Measurements from ENCODE around the gene MYBBP1A. TPM values are rescaled to one million over a fixed set of nuclear protein-coding genes. Genes with fewer than 3 reads are reported as not detected.

The MYBBP1A gene
- total RNA-seq, 3 donors from 2014 or later (not counting 1 experiment from before 2014, with no cell fraction given) = 50.5 to 58.1 (median 52.7) TPM

DNA sequence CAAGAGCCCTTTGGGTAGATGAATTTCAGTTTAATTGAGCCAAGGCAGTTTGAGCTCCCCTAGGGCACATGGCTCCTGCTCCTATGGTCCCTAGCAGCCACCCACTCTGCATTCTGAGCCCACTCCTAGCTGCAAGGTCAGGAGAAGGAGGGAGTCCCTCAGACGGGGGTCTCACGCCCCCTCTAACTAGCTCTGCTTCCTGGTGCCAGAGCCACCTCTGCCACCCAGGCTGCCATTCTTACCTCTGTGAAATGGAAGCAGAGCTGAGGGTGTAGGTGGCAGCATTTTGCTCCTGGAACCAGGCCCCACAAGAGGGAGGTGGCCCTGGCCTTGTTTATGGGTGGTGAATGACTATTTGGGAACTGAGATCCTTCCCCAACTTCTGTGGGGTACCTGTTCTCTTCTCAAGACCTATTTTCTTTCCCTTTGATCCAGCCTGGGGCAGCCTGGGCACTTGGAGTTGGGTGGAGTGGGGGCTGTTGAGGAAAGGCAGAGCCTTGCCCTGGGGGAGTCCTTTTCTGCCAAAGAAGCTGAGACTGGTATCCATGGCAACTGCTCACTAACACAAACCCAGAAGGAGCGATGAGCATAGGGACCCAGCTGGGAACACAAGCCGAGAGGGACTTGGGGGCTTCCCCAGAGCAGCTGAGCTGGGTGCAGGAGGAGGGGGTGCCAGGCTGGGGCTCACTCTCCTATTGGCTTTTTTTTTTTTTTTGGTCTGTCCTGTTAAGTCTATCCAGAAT lies 51.7 kb downstream of the MYBBP1A start:
- no peak for DNase-seq
- Mint-ChIP-seq H3K9me3 (no peaks in the 10 kb centered on the region), H3K4me3 (no peak overlapping the region), H3K4me1 (peaks cover 20 to 25% of the 10 kb centered on the region in 2 donors), H3K27me3 (ENCODE audit: low read depth in 2 of 2) (peaks cover 40 to 55% of the 10 kb centered on the region in 2 donors), H3K36me3 (no peaks in the 10 kb centered on the region), H3K27ac (no peak overlapping the region)
- intact Hi-C loops (cut with micrococcal nuclease) = no loop called here
- Histone ChIP-seq H3K27ac (ENCODE audit: low read length) (no peak overlapping the region), H3K27me3 (ENCODE audit: control insufficient read depth, insufficient read depth, low read length) (peaks cover 35% of the 10 kb centered on the region), H3K36me3 (ENCODE audit: control insufficient read depth, insufficient read depth, low read length) (no peaks in the 10 kb centered on the region), H3K4me3 (ENCODE audit: low read length) (no peak overlapping the region), H3K4me1 (ENCODE audit: control insufficient read depth, insufficient read depth, low read length) (peaks cover 37% of the 10 kb centered on the region), H3K9me3 (ENCODE audit: control insufficient read depth, insufficient read depth, low read length) (no peaks in the 10 kb centered on the region)
- no peak for TF ChIP-seq CTCF (IDR thresholded peaks at IDR 0.05)
- 82% methylated on average over 4 of the region's 4 CpGs for WGBS (ENCODE audit: insufficient coverage)
- ATAC-seq = no peak

DNA sequence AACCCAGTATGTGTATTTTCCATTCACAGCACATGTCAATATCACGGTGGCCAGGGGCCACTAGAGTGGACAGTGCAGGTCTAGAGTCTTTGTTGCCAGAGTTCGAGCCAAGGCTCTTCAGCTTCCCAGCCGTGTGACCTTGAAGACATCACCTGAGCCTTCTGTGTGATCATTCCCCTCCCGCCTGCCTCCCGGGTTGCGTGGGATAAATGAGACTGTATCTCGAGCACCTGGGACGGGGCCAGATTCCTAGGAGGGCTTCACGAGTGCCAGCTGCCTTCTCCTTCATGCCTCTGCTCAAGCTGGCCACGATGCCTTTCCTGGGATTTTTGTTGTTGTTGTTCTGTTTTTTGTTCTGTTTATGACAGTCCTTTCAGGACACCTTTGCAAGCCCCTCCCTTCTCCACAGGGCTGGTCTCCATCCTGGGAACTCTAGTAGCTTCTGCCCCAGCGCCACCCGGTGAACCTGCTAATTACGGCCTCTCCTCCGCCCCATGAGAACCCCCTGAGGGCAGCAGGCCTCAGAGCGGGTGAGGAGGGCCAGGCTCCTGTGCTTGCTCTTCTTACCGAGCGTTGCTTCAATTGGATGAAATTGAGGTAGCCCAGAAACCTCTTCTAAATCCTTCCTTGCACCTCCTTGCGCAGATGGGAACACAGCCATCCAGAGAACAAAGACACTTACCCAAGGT lies 52.6 kb downstream of the MYBBP1A start:
- ATAC-seq = no peak
- peak overlapping the region; percentile 32 for H3K4me3 Mint-ChIP-seq
- H3K4me1 Mint-ChIP-seq = peaks cover 15 to 21% of the 10 kb centered on the region in 2 donors
- DNase-seq = no peak
- no peaks in the 10 kb centered on the region for H3K9me3 Mint-ChIP-seq
- H3K36me3 Mint-ChIP-seq = no peaks in the 10 kb centered on the region
- 87% methylated on average over 18 of the region's 18 CpGs for WGBS (ENCODE audit: insufficient coverage)
- peaks cover 40 to 46% of the 10 kb centered on the region in 2 donors for H3K27me3 Mint-ChIP-seq (ENCODE audit: low read depth in 2 of 2)
- H3K27ac Mint-ChIP-seq = no peak overlapping the region
- peaks cover 41% of the 10 kb centered on the region for H3K4me1 ChIP-seq (ENCODE audit: control insufficient read depth, insufficient read depth, low read length)
- H3K27ac ChIP-seq (ENCODE audit: low read length) = no peak overlapping the region
- H3K9me3 ChIP-seq (ENCODE audit: control insufficient read depth, insufficient read depth, low read length) = no peaks in the 10 kb centered on the region
- no peaks in the 10 kb centered on the region for H3K36me3 ChIP-seq (ENCODE audit: control insufficient read depth, insufficient read depth, low read length)
- no peak overlapping the region for H3K4me3 ChIP-seq (ENCODE audit: low read length)
- intact Hi-C loops (cut with micrococcal nuclease) = no loop called here
- no peak for TF ChIP-seq CTCF (IDR thresholded peaks at IDR 0.05)
- H3K27me3 ChIP-seq (ENCODE audit: control insufficient read depth, insufficient read depth, low read length) = peaks cover 35% of the 10 kb centered on the region

- Mint-ChIP-seq H3K9me3 (no peaks in the 10 kb centered on the region), H3K36me3 (no peaks in the 10 kb centered on the region), H3K4me1 (peaks cover 15 to 21% of the 10 kb centered on the region in 2 donors), H3K4me3 (peak overlapping the region; percentile 47), H3K27ac (no peak overlapping the region), H3K27me3 (ENCODE audit: low read depth in 2 of 2) (peaks cover 40 to 41% of the 10 kb centered on the region in 2 donors)
- Histone ChIP-seq H3K27me3 (ENCODE audit: control insufficient read depth, insufficient read depth, low read length) (peaks cover 35% of the 10 kb centered on the region), H3K4me1 (ENCODE audit: control insufficient read depth, insufficient read depth, low read length) (peaks cover 41% of the 10 kb centered on the region), H3K9me3 (ENCODE audit: control insufficient read depth, insufficient read depth, low read length) (no peaks in the 10 kb centered on the region), H3K27ac (ENCODE audit: low read length) (no peak overlapping the region), H3K4me3 (ENCODE audit: low read length) (no peak overlapping the region), H3K36me3 (ENCODE audit: control insufficient read depth, insufficient read depth, low read length) (no peaks in the 10 kb centered on the region)
- DNase-seq (no peak), ATAC-seq (no peak)
- intact Hi-C loops (cut with micrococcal nuclease) = no loop called here
- no peak for TF ChIP-seq CTCF (IDR thresholded peaks at IDR 0.05)
- WGBS (ENCODE audit: insufficient coverage) = 7% methylated on average over 3 of the region's 3 CpGs
Observed at GRCh38 chr17:4501295-4501949, 53.8 kb downstream of the MYBBP1A start.

Measured in natural killer cell (primary cell).